HG02870 (cell line): Measurements from ENCODE around the gene ALDH1L1.

Experiments
- ATAC-seq: cut with Tn5 transposase; IDR thresholded peaks from one replicate; pipeline ENCODE4 v1.9.1; 2021; ENCODE audit warnings: mild to moderate bottlenecking, moderate library complexity; ENCODE audit not compliant: unreplicated experiment

ALDH1L1 gene

DNA sequence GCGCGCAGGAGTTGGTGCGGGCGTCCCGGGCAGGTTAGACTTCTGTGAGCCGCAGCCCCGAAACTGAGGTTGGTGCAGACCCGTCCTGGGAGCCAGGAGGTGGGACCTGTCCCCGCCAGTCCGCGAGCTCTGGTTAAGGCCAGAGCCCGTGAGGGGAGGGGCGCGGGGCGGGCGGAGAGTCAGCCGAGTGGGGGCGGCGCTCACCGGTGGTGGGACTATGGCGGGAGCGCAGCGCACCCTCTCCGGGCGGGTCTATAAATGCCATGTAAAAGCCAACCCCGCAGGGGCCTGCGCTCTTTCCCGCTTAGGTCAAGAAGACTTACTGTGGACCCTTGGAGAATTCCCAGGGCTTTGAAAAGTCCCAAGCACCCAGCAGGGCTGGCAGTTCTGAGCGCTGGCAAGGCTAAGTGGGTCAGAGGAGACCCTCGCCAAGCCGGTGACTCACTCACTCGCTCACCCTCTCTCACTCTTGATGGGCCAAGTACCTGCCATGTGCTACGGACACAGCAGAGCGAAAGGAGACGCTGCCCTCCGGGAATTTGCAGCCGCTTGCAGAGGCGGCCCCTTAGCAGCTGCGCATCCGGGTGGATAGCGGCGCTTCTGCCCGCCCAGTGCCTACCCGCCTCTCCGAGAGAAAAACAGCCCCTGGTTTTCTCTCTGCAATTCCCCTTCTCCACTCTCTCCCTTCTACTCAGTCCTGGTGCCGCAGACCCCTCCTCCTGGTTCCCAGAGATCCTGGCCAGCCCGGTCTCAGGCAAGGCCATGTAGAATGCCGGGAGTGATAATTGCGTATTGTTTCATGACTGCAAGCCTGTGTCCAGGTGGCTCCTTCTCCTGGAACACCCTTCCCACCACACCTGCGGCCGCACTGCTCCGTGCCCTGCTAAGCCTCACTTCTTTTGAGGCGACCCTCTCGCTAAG is at the start of gene ALDH1L1:
TSS of gene ALDH1L1 (minus strand) at position 110 of the 921 bp plus-strand sequence. CDS start 19,607 bp downstream, outside the sequence.
- ATAC-seq: no peak

DNA sequence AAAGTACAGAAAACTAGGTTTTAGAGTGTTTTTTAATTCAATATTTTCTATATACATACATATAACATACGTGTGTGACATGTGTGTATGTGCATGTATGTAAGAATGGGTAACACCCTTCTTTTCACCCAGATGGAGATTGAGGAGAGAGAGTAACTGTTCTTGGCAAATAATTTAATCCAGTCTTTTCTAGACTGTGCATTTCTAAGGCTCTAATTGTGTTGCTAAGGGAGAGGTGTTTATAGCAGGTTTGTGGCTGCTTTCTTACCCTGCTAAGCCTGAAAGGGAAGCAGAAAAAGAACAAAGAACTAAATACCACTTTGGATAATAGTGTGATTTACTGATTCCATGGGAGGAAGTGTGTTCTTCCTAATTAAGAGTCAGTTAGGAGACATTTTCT is 46.0 kb upstream of the ALDH1L1 start:
- no peak for ATAC-seq

DNA sequence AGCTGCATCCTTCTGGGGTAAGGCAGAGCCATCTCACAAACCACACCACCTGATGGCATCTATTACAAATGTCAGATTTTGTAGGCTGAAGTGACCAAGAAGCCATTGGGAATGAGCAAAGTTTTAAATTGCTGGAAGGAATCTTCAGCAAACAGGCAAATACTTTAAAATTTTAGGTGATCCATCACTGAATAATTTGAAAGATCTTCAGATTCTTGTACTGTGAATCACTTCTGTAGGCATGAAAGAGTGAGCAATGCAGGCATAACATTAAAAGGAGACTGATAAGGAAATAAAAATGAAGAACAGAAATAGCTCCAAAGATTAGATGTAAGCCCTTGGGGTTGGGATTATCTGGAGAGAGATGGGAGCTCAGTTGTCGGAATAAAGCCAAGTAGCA is 36.0 kb upstream of the ALDH1L1 start:
- no peak for ATAC-seq

DNA sequence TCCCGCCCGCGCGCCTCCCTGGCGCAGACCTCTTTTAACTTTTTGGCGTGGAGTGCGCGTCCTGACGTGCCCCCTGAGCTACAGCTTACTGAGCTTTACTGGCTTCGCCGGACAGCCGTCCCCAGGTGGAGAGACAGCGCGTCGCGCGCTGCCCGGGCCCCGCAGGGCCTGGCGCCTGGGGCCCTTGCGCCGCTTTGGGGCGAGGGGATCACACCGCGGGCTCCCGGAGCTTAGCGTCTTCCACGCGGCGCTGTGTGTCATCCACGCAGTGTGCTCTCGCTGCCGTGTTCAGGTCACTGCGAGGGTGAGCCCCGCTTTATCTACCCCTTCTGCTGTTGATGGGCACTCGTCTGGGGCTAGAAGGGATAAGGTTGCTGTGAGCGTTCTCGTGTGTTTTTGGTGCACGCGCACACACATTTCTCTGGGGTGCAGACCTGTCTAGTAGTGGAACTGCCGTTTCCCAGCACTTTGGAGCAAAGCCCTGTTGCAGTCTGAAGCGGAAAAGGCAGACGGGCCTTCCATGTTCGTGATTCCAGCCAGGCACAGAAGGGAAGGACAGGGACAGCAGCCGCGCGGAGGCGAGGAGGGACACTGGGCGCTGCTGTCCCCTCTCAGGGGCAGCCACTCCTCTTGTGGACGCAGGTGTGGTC is 33.1 kb upstream of the ALDH1L1 start:
- no peak for ATAC-seq

DNA sequence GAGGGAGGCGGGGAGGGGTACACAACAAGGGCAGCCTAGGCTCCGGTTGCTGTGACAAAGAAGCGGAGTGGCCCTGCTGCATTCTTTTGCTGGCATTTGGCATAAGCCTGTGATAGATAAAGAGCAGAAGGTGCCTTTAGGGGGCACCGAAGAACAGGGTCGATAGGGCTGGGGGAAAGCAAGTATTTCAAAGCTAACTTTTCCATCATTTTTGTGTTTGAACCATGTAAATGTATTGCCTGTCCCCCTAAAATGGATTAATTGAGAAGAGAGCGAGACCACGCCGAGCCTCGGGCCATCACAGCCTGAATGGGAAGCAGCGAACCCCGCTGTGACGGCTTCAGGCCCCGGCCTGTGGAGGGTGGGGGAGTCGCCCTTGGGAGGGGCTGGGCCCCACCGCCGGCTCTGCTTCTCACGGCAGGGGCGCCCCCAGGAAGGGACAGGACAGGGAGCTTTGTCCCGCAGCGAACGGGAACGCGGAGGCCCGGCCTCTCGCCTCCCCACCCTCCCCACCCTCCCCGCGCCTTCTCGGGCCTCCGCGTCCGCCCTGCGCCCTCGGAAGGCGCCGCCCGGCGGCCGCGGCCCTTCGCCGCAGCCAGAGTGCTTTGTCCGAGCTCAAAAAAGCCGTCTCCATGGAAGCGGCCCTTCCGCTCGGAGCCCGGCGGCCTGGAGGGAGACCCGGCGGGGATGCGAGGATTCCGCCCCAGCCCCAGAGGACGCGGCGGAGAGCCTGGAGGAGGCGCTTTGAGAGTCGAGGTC is 32.4 kb upstream of the ALDH1L1 start:
- ATAC-seq: no peak

DNA sequence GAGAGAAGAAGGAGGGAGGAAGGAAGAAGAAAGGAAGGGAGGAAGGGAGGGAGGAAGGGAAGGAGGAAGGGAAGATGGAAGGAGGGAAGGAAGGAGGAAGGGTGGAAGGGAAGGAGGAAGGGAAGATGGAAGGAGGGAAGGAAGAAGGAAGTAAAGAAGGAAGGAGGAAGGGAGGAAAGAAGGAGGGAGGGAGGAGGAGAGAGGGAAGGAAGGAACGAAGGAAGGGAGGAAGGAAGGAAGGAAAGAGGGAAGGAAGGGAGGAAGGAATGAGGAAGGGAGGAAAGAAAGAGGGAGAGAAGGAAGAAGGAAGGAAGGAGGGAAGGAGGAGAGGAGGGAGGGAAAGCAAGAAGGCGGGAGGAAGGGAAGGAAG is 31.8 kb upstream of the ALDH1L1 start:
- no peak for ATAC-seq

DNA sequence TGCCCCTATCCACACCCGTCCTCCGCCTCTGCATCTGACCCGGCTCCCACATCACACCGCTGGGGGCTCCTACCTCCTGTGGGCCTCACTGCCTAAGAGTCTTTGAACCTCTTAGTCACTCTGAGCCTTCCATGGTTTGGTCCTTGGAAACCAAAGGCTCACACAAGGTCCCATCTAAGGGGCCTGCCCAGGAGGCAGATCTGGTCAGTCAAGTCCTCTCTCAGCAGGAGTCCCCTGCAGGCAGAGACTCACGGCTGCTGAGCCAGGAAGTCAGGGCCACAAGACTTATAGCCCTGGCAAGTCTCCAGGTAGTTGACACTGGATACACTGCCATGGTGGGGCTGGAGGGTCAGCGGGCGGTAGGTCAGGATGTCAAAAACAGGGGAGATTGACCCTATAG is 31.2 kb upstream of the ALDH1L1 start:
- no peak for ATAC-seq

DNA sequence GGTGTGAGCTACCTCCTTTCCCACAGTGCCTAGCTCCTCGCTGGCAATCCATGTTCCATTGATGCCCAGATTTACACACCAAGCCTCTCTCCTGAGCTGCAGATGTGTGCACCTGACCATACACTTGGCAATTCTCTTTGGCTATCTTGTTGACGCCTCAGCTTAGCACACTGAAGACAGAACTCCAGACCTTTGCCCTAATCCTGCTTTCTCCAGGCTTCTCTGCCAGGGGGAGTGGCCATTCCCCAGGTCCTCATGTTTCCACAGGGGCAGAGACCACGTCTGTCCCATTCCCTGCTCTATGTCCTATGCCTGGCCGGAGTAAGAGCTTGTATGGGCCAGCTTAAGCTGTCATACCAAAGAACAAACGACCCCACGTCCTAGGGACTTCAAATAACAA is 30.2 kb upstream of the ALDH1L1 start:
- no peak for ATAC-seq

DNA sequence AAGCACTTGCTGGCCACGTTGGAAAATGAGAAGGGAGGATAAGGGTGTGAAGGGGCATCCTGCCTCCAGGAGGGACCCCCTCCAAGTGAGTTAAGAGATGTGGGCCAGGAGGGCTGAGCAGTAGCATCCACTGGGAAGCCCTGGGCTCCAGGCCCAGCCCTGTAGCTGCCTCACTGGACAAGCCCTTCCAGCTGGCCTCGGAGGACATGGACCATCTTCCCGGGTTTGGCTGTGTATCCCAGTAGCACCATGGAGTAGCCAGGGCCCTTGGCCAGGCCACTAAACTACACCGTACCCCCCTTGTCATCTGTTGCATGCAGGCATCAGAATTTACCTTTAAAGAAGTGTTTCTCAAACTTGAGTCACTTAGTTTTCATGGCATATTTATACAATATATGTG is 29.4 kb upstream of the ALDH1L1 start:
- no peak for ATAC-seq

DNA sequence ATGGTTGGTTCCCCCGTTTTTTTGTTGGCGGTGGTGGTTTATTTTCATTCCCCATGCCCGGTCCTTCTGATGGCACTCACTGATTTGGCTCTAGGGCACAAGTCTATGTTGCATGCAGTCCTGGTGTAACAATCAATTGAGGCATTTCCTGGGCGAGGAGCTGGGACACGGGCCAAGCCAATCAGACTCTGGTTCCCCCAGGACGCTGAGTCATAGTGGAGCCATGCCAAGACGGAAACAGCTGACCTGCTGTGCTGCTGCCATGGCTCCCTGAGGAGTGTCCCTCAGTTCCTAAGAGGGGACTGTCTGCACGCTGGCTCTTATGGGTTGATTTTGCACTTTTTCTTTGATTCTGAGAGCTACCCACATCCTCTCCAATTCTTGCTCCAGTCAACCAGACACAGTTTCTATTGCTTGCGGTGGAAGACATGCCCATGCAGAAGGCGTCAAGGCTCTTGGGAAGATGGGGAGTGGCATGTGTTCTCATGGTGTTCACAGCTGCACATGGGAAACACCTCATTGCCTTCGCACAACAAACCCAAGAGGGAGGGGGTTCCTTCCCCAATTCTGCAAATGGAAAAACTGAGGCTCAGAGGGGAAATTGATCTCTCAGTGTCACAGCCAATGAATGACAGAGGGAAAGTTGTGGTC is 28.3 kb upstream of the ALDH1L1 start:
- no peak for ATAC-seq

DNA sequence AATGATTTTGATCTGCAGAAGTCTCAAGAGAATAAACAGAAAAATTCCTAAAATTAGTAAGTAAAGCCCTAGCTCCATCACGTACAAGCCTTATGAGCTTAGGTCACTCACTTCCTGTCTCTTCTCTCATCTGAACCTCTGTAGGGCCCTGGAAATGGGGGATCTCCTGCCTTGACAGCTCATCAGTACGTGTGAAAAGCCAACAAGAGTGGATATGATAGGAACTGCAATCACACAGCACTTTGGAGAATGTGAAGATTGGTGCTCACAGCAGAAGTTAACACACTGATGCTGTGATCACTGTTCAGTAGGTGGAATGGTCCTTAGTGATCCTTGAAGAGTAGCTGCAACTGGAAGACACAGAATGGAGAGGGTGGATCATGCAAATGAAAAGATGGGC is 27.8 kb upstream of the ALDH1L1 start:
- ATAC-seq: no peak

DNA sequence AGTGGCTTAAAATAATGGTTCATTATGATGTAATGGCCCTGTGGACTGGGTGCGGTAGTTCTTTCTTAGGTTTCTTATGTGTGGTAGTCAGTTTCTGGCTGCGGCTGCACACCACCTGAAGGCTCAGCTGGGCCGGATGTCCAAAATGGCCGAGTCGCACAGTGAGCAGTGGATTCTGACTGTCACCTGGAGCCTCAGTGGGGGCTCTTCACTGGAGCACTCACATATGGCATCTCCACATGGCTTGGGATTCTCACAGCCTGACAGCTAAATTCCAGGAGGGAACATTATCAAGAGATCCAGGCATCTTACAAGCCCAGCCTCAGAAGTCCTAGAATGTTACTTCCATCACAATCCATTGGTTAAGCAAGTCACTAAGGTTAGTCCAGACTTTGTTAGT is 26.8 kb upstream of the ALDH1L1 start:
- no peak for ATAC-seq

DNA sequence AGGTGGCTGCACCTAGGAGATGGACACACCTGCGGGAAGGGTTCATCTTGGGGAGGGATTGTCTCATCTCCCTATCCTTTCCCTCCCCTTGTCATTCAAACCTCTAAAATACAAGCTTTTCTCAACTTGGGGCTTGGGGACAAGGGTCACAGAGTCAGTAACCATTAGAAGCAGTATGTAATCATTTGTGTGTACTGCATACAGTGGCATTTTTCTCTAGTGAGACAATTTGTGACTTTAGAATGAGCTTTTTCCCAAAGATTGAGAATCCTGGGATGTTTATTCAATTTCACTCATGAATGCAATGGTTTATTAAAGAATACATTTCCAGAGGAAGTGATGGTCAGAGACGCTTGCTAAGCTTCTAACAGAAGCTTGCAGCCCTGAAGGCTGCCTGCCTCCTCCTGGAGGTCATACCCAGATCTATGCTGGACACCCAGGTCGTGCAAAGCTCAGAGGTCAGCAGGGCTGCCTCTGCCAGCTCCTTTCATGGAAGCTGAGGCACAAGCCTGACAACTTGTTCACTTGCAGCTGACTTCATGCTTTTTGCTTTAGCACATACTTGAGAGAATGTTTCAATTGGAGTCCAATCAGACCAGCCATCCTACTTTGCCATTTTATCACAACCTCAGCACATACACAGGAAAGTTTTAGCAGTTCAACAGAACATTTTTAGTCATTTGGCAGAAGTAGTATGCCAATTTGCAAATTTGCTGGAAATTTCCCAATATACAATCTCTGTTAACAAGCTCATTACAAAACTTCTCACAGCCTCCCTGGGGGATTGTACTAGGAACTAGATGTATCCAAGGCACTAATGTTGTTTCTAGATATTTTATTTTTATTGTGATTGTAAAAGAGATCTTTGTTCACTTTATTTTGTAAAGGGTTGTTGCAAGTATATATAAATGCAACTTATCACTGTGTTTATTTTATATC is 25.6 kb upstream of the ALDH1L1 start:
- no peak for ATAC-seq

DNA sequence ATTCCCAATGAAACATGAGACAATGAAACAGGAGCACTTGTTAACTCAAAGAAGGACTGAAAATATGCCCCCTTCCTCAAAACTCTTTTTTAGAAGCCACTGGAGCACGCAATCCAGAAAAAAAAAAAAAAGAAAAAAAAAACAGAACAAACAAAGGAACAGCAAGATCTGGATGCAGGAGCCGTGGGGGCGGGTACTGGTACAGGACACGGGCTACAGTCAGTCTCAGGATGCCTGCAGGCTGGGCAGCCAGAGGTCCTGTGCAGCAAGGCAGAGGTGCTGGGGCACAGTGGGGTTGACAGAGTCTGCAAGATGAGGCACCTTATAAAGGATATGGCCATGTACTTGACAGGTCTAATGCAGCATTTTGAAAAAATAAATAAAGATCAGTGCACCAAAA is 22.3 kb upstream of the ALDH1L1 start:
- ATAC-seq: no peak

DNA sequence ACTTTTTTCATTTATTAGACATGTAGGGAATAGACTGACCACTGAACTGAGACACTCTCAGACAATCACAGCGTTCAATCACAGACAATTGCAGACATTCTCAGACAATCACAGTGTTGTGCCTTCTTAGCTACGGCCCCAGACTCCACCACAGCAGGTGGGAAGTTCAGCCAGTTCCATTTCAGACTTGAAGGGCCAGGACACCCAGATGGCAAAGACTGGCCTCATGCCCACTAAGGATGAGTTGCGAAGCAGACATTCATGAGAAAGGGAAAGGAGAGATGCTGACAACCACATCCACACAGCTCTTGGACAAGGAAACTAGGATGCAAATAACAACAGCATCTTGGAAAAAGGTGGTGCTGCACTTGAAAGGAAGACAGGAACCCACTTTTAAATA is 21.9 kb upstream of the ALDH1L1 start:
- no peak for ATAC-seq

DNA sequence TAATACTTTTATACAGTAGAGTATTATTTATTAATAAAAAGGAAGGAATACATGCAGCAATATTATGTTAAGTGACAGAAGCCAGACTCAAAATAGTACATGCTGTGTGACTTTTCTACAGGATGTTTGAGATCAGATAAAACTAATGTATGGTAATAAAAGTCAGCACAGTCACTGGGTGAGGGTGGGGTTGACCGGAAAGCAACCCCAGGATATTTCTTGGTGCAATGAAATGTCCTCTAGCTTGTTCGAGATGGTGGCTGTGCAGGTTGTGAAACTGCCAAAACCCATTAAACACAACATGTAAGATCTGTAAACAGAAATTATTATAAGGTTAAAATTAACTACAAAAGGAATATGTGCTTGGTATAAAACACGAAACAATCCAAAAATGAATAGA is 20.8 kb upstream of the ALDH1L1 start:
- ATAC-seq: no peak

DNA sequence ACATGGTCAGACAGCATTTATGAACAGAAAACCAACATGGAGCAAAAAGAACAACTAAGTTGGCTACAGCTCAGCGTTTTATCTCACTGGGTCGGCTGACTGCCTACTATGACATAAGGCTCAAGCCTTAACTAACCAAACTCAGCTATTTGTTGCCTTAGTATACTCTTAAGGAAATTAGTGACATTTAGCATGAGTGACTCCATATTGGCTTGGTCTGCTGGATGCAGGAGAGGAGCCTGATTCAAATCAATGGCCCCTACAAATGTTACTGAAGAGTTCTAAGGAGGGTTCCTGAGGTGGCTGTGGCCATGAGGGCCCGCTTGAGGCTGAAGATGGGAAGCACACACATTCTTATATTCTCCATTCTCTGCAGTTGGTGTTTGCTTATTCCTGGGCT is 20.1 kb upstream of the ALDH1L1 start:
- no peak for ATAC-seq

DNA sequence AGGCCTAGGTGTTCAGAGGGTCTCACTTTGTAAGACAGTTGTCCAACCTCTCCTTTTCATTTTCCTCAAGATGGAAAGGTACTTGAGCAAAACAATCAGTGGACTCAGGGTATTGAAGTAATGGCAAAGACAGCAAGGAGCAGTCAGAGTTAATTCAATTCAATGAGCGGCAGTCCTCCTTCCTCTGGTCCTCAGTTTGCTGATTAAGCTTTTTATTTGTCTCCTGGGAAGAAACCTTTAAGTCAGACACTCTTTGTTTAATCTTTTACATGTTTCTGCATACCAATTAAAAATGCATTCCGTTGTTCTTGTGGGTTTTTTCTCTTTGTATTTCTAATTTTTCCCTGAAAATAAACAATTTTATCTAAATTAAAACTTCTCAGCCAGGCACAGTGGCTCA is 18.9 kb upstream of the ALDH1L1 start:
- ATAC-seq: no peak

DNA sequence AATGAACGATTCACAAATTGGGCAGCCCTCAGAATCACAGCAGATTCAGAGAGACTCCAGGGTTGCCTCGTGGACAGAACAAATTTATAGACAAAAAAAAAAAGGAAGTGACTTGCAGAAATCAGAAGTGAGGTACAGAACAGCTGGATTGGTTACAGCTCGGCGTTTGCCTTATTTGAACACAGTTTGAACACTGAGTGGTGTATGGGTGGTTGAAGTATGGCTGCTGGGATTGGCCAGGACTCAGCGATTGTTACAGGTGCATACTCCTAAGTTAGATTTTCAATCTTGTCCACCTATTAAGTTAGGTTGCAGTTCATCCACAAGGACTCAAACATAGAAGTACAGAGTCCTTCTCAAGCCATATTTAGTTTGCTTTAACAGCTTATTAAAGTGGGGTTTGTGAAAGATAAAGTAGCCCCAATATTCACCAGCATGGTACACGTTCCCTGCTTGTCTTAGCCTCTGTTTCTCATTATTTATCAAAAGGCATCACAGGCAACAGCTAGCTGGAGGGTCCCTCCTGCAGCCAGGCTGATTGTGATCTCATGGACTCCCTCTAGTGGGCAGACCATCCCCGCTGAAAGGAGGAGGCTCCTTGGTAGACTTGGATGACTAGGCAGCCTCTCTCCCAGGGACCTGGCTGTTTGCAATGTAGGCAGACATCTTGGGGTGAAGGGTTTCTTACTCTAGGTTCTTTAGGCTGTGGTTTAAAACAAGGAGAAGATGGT is 17.6 kb upstream of the ALDH1L1 start:
- ATAC-seq: peak; percentile 51
